ENCODE data around the gene PLSCR4.

DNA sequence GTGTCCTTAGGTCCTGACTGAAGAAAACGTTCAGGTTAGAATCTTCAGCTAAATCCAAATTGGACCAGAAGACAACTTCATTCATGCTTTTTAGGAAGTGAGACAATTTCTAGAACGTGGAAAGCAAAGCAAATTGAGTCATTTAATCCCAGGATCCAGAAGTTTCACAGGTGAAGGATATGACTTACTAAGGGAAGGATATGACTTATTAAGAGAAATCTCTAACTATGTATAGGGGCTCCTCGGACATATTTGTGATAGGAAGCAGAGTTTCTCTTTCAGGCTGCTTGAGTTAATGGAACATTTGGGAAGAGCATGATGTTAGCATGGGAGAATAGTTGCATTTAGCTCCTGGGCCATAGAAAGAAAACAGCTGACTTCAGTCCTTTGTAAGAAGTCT lies 73.8 kb downstream of the PLSCR4 start:
- TF ChIP-seq, protein P1, sequence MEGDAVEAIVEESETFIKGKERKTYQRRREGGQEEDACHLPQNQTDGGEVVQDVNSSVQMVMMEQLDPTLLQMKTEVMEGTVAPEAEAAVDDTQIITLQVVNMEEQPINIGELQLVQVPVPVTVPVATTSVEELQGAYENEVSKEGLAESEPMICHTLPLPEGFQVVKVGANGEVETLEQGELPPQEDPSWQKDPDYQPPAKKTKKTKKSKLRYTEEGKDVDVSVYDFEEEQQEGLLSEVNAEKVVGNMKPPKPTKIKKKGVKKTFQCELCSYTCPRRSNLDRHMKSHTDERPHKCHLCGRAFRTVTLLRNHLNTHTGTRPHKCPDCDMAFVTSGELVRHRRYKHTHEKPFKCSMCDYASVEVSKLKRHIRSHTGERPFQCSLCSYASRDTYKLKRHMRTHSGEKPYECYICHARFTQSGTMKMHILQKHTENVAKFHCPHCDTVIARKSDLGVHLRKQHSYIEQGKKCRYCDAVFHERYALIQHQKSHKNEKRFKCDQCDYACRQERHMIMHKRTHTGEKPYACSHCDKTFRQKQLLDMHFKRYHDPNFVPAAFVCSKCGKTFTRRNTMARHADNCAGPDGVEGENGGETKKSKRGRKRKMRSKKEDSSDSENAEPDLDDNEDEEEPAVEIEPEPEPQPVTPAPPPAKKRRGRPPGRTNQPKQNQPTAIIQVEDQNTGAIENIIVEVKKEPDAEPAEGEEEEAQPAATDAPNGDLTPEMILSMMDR (IDR thresholded peaks at IDR 0.05), result no peak
- TF ChIP-seq POLR2A (IDR thresholded peaks at IDR 0.05), result no peak
